Right lobe of liver (tissue), 6 donors: ENCODE measurements around the gene YEATS4. TPM values are rescaled to one million over a fixed set of nuclear protein-coding genes. Genes with fewer than 3 reads are reported as not detected.
A peak's percentile ranks its signal among the peaks of the same experiment; 100 is the strongest.

Experiments used
- ATAC-seq, 4 donors: fragments of 200-7000 bp; cut with Tn5 transposase; one replicate each; pipeline ENCODE4 v1.9.1; 2020; ENCODE audit warnings: mild to moderate bottlenecking in 4 of 4, moderate library complexity in 4 of 4
- DNase-seq, 3 donors: peaks; one replicate each; pipeline ENCODE4 v3.0.0-alpha.2; 2020
- H3K27ac ChIP-seq, 3 donors: fragments of 200-600 bp; one replicate each; pipeline ENCODE4 v1.8.0; 2022
- H3K27me3 ChIP-seq, 2 donors: fragments of 200-600 bp; one replicate each; pipeline ENCODE4 v1.8.0; 2022
- H3K36me3 ChIP-seq, 4 donors: fragments of 200-600 bp; sonication (generic) in 1 of 4; one replicate each; pipeline versions ENCODE4 v1.5.1 to v1.8.0; 2017 to 2022; ENCODE audit warnings: control low read depth in 1 of 4
- H3K4me1 ChIP-seq, 4 donors: fragments of 200-600 bp; sonication (generic) in 1 of 4; one replicate each; pipeline versions ENCODE4 v1.5.1 to v1.8.0; 2017 to 2022; ENCODE audit warnings: control low read depth in 1 of 4
- H3K4me3 ChIP-seq, 3 donors: fragments of 200-600 bp; one replicate each; pipeline ENCODE4 v1.8.0; 2022
- H3K9me3 ChIP-seq, 4 donors: fragments of 200-600 bp; sonication (generic) in 1 of 4; one replicate each; pipeline versions ENCODE4 v1.5.1 to v1.8.0; 2017 to 2022; ENCODE audit warnings: control low read depth in 1 of 4
- CTCF ChIP-seq, 4 donors: fragments of 200-600 bp in 3 of 4; fragments of 450-650 bp in 1 of 4; IDR thresholded peaks; one replicate each; pipeline versions ENCODE4 v1.5.1 to v1.8.0; 2016 to 2022; ENCODE audit warnings: antibody characterized with exemption in 4 of 4, mild to moderate bottlenecking in 2 of 4
- POLR2A ChIP-seq: fragments of 450-650 bp; IDR thresholded peaks from one replicate; pipeline ENCODE4 v1.6.1; 2017; ENCODE audit warnings: antibody characterized with exemption, mild to moderate bottlenecking
- WGBS: methylation state at CpG from one replicate; pipeline ENCODE4 v1.1.6; 2018; ENCODE audit warnings: low coverage, low lambda C conversion rate; ENCODE audit not compliant: insufficient coverage; ENCODE audit errors: missing lambda C conversion rate; 5-methylcytosine and 5-hydroxymethylcytosine counted together
- intact Hi-C, 2 donors: fragments of 100-400 bp; cut with DNase I; formaldehyde crosslinking; loops; one replicate each; pipeline versions ENCODE4 v1.11.2 to v1.14.1; 2022
- total RNA-seq, 6 experiments: library from RNA; depleted of rRNA in 2 of 6; stranded (reverse); fragments of >200 nt in 2 of 6; fragmentation: NEBNext Ultra II Directional in 3 of 6; extraction: Animal tissue kit (Norgen Biotek cat#: 25700) in 3 of 6; gene quantifications; one replicate each; pipeline versions ENCODE4 v1.1.0 to v1.2.4, GENCODE V29; 2016 to 2023
- donor health status: DM: no; HTN: yes; CAD: no.
- donor health status: DM: no; HTN: no; CAD: no.
- donor health status: DM: no; HTN: no; CAD: no.
- donor health status: DM: no; HTN: yes; CAD: no.
- donor health status: DM: no; HTN: yes; CAD: no.

YEATS4 gene
- total RNA-seq, 6 experiments from 2014 or later: 2.9 to 17.3 (median 5.8) TPM

GRCh38 chr12:69354172-69354555 lies 5.4 kb upstream of the YEATS4 start:
- Histone ChIP-seq H3K27me3 (no peaks in the 10 kb centered on the region), H3K4me3 (no peak overlapping the region), H3K4me1 (peaks cover 0 to 26% (median 0%) of the 10 kb centered on the region in 4 donors), H3K27ac (no peak overlapping the region), H3K36me3 (no peaks in the 10 kb centered on the region), H3K9me3 (no peaks in the 10 kb centered on the region)
- DNase-seq (no peak), ATAC-seq (no peak)
- intact Hi-C loops: loop anchor here in 1 of 2 donors (10.0 kb wide), 1 partner anchor 59 kb away; no protein-coding TSS in a partner anchor
- TF ChIP-seq POLR2A (no peak), CTCF (IDR thresholded peaks at IDR 0.05) (no peak)
- 71% methylated on average over 1 of the region's 1 CpG for WGBS

- H3K9me3 ChIP-seq: no peaks in the 10 kb centered on the region
- WGBS: 68% methylated on average over 1 of the region's 1 CpG
- no peak overlapping the region for H3K27ac ChIP-seq
- intact Hi-C loops: loop anchor here in 1 of 2 donors (10.0 kb wide), 1 partner anchor 60 kb away; no protein-coding TSS in a partner anchor
- ATAC-seq (no peak), DNase-seq (no peak)
- peaks cover 0 to 26% (median 0%) of the 10 kb centered on the region in 4 donors for H3K4me1 ChIP-seq
- no peaks in the 10 kb centered on the region for H3K36me3 ChIP-seq
- no peak for TF ChIP-seq CTCF (IDR thresholded peaks at IDR 0.05)
- no peak for TF ChIP-seq POLR2A
- H3K27me3 ChIP-seq: no peaks in the 10 kb centered on the region
- H3K4me3 ChIP-seq: no peak overlapping the region
These were observed 4.9 kb upstream of the YEATS4 start for GRCh38 chr12:69354556-69355187.

GRCh38 chr12:69355363-69356028 lies 4.0 kb upstream of the YEATS4 start:
- intact Hi-C loops: loop anchor here in 1 of 2 donors (10.0 kb wide), 1 partner anchor 61 kb away; no protein-coding TSS in a partner anchor
- DNase-seq (no peak), ATAC-seq (no peak)
- Histone ChIP-seq H3K4me3 (no peak overlapping the region), H3K27me3 (no peaks in the 10 kb centered on the region), H3K36me3 (no peaks in the 10 kb centered on the region), H3K27ac (no peak overlapping the region), H3K9me3 (no peaks in the 10 kb centered on the region), H3K4me1 (peaks cover 0 to 19% (median 0%) of the 10 kb centered on the region in 4 donors)
- 78% methylated on average over 2 of the region's 2 CpGs for whole genome bisulfite sequencing
- TF ChIP-seq POLR2A (no peak), CTCF (IDR thresholded peaks at IDR 0.05) (no peak)

GRCh38 chr12:69360348-69360672 lies 767 bp downstream of the YEATS4 start:
- intact Hi-C loops: no loop called here
- H3K27ac ChIP-seq: peak overlapping the region; percentile 93 to 96 (median 96)

More at GRCh38 chr12:69360348-69360672, 767 bp downstream of the YEATS4 start:
- WGBS: 9% methylated on average over 8 of the region's 10 CpGs
- H3K9me3 ChIP-seq: no peaks in the 10 kb centered on the region
- peak overlapping the region; percentile 73 to 89 (median 85) for H3K4me3 ChIP-seq
- TF ChIP-seq POLR2A: no peak
- no peak for TF ChIP-seq CTCF (IDR thresholded peaks at IDR 0.05)
- peaks cover 0 to 19% (median 0%) of the 10 kb centered on the region in 4 donors for H3K4me1 ChIP-seq
- H3K36me3 ChIP-seq: no peaks in the 10 kb centered on the region
- ATAC-seq: no peak
- H3K27me3 ChIP-seq: no peaks in the 10 kb centered on the region
- DNase-seq: no peak
